HG03039 (cell line): ENCODE measurements around the gene GSG1L.

ENCODE experiments used
- ATAC-seq: cut with Tn5 transposase; IDR thresholded peaks from one replicate; pipeline ENCODE4 v1.9.1; 2021; ENCODE audit warnings: mild to moderate bottlenecking, moderate library complexity; ENCODE audit not compliant: unreplicated experiment

Gene GSG1L

GRCh38 chr16:28029387-28030002, 34.0 kb downstream of the GSG1L start:
- ATAC-seq = no peak

GRCh38 chr16:28027055-28027454, 36.5 kb downstream of the GSG1L start:
- no peak for ATAC-seq

- ATAC-seq = no peak
These were observed 37.9 kb downstream of the GSG1L start for GRCh38 chr16:28025631-28026030.

- ATAC-seq = no peak
These were observed 44.3 kb downstream of the GSG1L start for GRCh38 chr16:28019218-28019617.

GRCh38 chr16:28014851-28015250, 48.7 kb downstream of the GSG1L start:
- ATAC-seq = no peak

GRCh38 chr16:28013878-28014277, 49.6 kb downstream of the GSG1L start:
- no peak for ATAC-seq

- ATAC-seq = no peak
These were observed 50.1 kb downstream of the GSG1L start for GRCh38 chr16:28013392-28013791.

- ATAC-seq = no peak
These were observed 51.5 kb downstream of the GSG1L start for GRCh38 chr16:28011971-28012445.

- no peak for ATAC-seq
These were observed 52.3 kb downstream of the GSG1L start for GRCh38 chr16:28011223-28011622.

- no peak for ATAC-seq
These were observed 52.8 kb downstream of the GSG1L start for GRCh38 chr16:28010671-28011070.

- ATAC-seq = no peak
These were observed 53.7 kb downstream of the GSG1L start for GRCh38 chr16:28009586-28010373.

GRCh38 chr16:28003923-28004322, 59.6 kb downstream of the GSG1L start:
- no peak for ATAC-seq

- no peak for ATAC-seq
These were observed 60.3 kb downstream of the GSG1L start for GRCh38 chr16:28003021-28003865.

- ATAC-seq = no peak
These were observed 61.9 kb downstream of the GSG1L start for GRCh38 chr16:28001642-28002041.

- ATAC-seq = no peak
These were observed 62.3 kb downstream of the GSG1L start for GRCh38 chr16:28001184-28001583.

- no peak for ATAC-seq
These were observed 63.0 kb downstream of the GSG1L start for GRCh38 chr16:28000314-28001169.

GRCh38 chr16:27999687-28000086, 63.8 kb downstream of the GSG1L start:
- ATAC-seq = no peak

- no peak for ATAC-seq
These were observed 68.1 kb downstream of the GSG1L start for GRCh38 chr16:27995378-27995777.

- no peak for ATAC-seq
These were observed 68.8 kb downstream of the GSG1L start for GRCh38 chr16:27994686-27995085.

GRCh38 chr16:27993587-27993986, 69.9 kb downstream of the GSG1L start:
- no peak for ATAC-seq

- ATAC-seq = no peak
These were observed 71.6 kb downstream of the GSG1L start for GRCh38 chr16:27991876-27992275.
